ENCODE results near the gene SH2D2A.
A peak's percentile ranks its signal among the peaks of the same experiment; 100 is the strongest.

SH2D2A gene

GRCh38 chr1:156847591-156848460 is 31.2 kb upstream of the SH2D2A start:
- DNase-seq = no peak

- no peak for DNase-seq
Observed at GRCh38 chr1:156846643-156847042, 30.0 kb upstream of the SH2D2A start.

- no peak for DNase-seq
Observed at GRCh38 chr1:156845953-156846545, 29.4 kb upstream of the SH2D2A start.

DNA sequence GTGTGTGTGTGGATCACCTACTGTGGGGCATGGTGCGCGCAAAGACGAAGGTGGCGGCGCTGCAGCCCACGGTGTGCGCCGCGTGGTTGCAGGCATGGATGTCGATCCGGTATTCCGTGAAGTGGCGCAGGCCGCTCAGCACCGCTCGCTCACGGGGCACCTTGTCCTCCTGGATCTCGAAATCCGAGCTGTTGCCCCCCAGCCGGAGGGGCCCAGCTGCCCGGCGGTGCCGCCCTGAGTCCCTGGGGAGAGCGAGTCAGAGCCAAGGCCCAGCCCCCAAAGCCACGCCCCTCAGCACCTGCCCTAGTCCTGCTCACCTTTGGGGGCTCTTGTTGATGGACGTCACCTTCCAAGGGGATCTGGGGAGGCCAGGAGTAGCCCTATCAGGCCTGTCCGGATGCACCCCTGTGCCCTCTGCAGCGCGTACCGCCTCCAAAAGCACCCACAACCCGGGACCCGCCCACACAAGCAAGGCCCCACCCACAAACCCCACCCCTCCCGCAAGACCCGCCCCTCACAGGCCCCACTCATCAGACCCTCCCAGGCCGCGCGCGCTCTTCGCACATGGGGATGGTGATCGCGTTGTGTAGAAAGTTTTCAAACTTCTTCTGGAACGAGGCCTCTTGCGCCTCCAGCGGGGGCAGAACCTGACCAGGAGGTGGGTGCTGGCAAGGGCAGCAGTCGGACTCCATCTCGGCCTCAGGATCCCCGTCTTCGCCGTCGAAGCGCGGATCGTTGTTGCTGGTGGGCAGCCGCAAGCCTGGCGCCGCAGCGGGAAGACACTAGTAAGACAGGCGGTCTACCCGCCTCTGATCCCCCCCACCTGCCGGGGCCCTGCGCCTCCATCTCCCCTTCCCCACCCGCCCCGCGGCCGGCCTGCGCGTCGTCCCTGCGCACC is 28.7 kb upstream of the SH2D2A start:
- DNase-seq = no peak

- DNase-seq = no peak
Observed at GRCh38 chr1:156844638-156845037, 28.0 kb upstream of the SH2D2A start.

GRCh38 chr1:156844102-156844501 is 27.5 kb upstream of the SH2D2A start:
- no peak for DNase-seq

DNA sequence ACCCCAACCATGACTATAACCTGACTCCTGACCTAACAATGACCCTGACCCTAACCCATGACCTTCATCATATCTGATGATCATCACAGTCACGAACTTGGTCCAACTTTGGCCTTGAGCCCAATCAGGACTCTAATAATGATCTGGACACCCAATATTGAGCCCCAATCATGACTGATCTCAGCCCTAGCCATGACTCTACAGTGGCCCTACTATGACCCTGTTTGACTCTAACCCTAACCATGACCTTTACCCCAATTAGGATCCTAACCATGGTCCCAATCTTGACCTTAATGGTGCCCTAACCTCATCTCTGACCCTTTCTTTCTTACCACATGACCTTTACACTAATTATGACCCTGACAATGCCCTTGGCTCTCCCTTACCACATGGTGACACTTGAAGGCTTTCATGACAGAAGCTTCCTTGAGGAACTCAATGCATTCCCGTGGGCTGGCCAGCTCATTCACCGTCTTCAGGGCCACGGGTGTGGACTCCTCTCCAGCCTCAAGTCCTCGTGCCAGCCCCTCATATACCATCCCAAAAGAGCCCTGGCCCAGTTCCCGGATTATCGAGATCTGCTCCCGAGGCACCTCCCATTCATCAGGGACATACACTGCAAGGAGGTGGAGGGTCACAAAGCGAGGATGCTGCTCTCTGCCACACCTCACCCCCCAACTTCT is 26.1 kb upstream of the SH2D2A start:
- no peak for DNase-seq

GRCh38 chr1:156841295-156841855 is 24.7 kb upstream of the SH2D2A start:
- no peak for DNase-seq

DNA sequence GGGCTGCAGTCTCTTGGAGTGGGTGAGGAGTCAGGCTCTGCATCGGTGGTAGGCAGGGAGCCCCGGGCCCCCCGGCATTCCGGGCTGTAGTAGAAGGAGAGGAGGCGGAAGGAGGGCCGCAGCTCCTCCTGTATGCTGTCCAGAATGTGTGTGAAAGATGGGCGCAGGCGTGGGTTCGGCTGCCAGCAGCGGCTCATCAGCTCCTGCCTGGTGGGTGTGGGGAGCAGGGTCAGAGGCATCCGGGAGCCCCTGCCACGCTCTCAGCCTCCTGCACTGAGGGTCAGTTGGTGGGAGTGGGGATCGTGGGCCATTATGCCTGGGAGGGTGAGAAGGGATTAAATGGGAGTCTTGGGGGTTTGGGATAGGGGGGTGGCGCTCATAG is 24.2 kb upstream of the SH2D2A start:
- DNase-seq = no peak

GRCh38 chr1:156840186-156840897 is 23.7 kb upstream of the SH2D2A start:
- DNase-seq = no peak

DNA sequence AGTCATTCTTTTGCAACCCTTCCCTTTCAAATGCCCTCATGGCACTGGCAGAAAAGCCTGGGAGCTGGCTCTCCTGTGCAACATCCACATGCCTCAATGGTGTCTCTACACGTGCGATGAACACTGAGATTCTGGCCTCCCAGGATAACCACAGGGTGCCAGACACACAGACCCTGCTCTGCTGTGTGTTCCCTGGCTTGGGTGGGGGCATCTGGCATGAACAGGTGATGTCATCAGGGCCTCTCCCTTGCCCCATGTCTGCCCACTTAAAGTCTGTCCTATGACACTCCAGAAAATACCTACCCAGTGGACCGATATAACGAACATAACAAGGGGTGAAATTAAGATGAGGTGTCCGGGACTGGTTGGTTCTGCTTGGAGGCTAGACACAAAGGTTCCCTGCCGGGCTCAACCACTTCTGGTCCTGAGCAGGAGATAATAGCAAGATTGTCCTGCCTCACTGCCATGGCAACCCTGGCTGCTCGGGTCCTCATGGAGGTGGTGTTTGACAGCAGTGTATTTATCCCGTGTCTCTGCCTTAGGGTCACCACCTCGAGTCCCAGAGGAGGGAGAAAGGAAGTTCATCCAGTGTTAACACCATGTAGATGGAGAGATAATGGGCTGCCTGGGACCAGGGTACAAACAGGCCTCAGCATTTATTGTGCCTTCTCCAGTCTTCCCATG is 22.9 kb upstream of the SH2D2A start:
- DNase-seq = no peak

GRCh38 chr1:156838972-156839371 is 22.3 kb upstream of the SH2D2A start:
- peak in 1 of 2 experiments; percentile 20 for DNase-seq

DNA sequence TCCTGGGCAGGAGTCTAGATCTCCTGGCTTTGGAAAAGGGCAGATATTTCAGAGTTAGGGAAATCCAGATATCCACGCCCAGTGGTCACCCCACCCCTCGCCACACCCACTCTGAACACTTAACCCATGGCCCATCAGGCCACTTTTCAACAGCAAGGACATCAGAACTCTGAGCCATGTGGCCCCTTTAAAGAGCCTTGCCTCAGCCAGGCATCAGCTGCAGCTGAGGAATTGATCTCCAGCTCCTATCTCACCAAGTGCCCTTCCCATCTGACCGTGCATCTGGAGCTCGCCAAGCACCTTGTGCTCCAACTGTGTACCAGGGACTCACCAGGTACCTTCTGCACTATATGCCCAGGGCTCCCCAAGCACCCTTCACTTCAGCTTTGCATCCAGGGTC is 20.2 kb upstream of the SH2D2A start:
- no peak for DNase-seq

DNA sequence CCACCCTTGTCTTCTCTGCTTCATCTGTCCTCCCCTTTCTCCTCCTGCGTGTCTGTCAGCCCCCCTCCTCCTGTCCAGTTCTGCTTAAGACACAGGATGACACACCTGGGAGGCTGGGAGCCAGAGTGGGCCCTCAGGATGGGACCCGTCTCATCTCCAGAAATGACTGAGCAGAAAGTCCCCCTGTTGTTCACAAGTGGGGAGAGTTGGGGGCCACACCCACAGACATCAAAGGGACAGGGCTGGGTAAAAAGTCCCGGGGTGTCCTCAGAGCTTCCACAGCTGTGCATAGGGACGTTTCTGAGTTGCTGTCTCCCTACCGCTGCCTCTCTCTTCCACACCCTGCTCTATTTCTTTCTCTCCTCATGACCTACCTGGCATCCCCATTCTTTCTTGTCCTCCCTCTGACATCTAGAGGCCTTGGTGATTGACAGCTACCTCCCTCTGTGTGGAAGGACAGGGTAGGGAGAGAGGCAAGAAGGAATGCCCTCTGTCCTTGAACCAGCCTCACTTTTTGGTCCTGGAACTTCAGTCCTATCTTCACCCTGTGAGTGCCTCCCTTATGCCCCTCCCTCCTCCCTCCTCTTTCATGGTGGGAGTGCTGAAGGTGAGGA is 19.5 kb upstream of the SH2D2A start:
- DNase-seq = no peak

GRCh38 chr1:156834322-156834721 is 17.7 kb upstream of the SH2D2A start:
- no peak for DNase-seq

- DNase-seq = no peak
Observed at GRCh38 chr1:156833603-156834002, 17.0 kb upstream of the SH2D2A start.

DNA sequence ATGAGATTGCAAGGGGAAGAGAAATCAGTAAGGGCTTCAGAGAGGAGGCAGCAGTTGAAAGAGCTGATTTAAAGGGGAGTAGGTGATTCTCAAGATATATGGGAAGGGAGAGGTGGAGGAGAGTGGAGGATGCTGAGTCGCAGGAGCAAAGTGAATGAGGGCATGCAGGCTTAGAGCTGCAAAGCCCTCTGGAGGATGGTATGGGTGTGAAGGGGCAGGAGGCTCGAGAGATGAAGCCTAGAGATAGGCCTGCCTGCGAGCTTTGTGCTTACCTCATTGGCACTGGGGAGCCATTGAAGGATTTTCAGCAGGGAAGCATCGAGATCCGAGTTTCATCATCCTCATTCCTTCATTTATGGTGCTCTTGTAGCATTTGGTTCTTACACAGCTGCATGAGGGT is 15.8 kb upstream of the SH2D2A start:
- no peak for DNase-seq

GRCh38 chr1:156828400-156829124 is 11.9 kb upstream of the SH2D2A start:
- no peak for DNase-seq

DNA sequence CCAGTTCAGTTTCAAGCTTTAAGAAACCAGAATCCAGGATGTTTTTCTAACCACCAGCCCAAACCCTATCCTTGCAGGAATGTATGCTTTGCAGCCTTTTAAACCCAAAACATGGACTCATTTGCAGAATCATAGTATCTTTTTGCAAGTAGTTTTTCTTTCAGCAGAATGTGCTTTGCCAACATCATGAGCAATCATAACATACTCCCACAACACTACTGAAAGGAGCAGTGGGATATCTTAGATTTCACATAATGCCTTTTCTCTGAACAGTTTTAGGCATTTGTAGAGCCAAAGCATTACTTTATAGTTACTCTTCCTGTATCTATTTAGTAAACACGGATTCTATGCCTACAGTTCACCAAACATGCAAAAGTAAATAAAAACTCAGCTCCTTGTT is 10.0 kb upstream of the SH2D2A start:
- no peak for DNase-seq

- DNase-seq = no peak
Observed at GRCh38 chr1:156823210-156823790, 6.7 kb upstream of the SH2D2A start.

Data from AML-193 (cell line).